Upper lobe of left lung (tissue), 4 donors: ENCODE data around the gene TTYH3.
"Not testable (repeated sequence)": the region's sequence is repeated elsewhere in the genome, so short reads cannot be mapped to it uniquely, and the experiment has no call there.

Experiments
- CTCF ChIP-seq, 6 experiments: fragments of 450-650 bp in 4 of 6; fragments of 200-600 bp in 2 of 6; sonication (generic) in 2 of 6; IDR thresholded peaks; one replicate each; pipeline ENCODE4 v1.5.1; 2016 to 2019; ENCODE audit warnings: antibody characterized with exemption in 6 of 6
- EP300 ChIP-seq, 4 donors: sonication (generic); formaldehyde crosslinking; IDR thresholded peaks; one replicate each; pipeline ENCODE4 v1.5.1; 2017; ENCODE audit warnings: antibody characterized with exemption in 4 of 4, control low read depth in 2 of 4
- POLR2A ChIP-seq, 4 donors: fragments of 450-650 bp; IDR thresholded peaks; one replicate each; pipeline ENCODE4 v1.5.1; 2016 to 2017; ENCODE audit warnings: antibody characterized with exemption in 4 of 4, mild to moderate bottlenecking in 2 of 4
- POLR2AphosphoS5 ChIP-seq, 2 donors: sonication (generic); formaldehyde crosslinking; IDR thresholded peaks; one replicate each; pipeline ENCODE4 v1.5.1; 2017; ENCODE audit warnings: antibody characterized with exemption in 2 of 2

GRCh38 chr7:2678454-2678853 lies 46.7 kb downstream of the TTYH3 start:
- TF ChIP-seq CTCF, POLR2A, EP300, POLR2AphosphoS5 (IDR thresholded peaks at IDR 0.05): not testable (repeated sequence)
